ENCODE data around the gene CBY3. TPM values are rescaled to one million over a fixed set of nuclear protein-coding genes. Genes with fewer than 3 reads are reported as not detected.
"Not testable (repeated sequence)": the region's sequence is repeated elsewhere in the genome, so short reads cannot be mapped to it uniquely, and the experiment has no call there.

Gene CBY3
- total RNA-seq, 4 donors from 2014 or later: not detected

DNA sequence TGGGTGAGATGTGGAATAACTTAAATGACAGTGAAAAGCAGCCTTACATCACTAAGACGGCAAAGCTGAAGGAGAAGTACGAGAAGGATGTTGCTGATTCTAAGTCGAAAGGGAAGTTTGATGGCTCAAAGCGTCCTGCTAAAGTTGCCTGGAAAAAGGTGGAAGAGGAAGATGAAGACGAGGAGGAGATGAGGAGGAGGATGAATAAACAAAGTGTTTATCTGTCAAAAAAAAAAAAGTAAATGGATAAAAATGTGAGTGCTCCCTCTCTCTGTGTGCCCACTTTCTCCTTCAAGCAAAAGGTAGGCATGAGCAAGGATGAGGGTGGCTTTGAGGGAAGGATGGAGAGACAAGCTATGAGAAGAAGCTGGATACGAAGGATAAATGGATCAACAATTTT lies 13.7 kb upstream of the CBY3 start:
- Histone ChIP-seq H3K4me1 (peaks cover 13 to 22% (median 19%) of the 10 kb centered on the region in 4 donors), H3K4me3 (no peak overlapping the region), H3K9me3 (no peaks in the 10 kb centered on the region), H3K36me3 (no peaks in the 10 kb centered on the region), H3K27me3 (no peaks in the 10 kb centered on the region), H3K27ac (no peak overlapping the region)
- intact Hi-C loops (cut with DNase I; ENCODE audit: low total_unique reads): no loop called here
- 86 to 100% methylated on average over 1 to 6 of the region's 6 CpGs for WGBS, 2 donors (ENCODE audit: low coverage in 1 of 2)
- in situ Hi-C loops (cut with MboI; ENCODE audit: low pct_ligation_motif_present in 1 of 4, low pct_unique_long_range_greater_than_20kb in 1 of 4, low sequenced_read_pairs in 3 of 4): no loop called here
- no peak for DNase-seq
- TF ChIP-seq EP300 (IDR thresholded peaks at IDR 0.05; ENCODE audit: low read depth) (no peak), POLR2AphosphoS5 (IDR thresholded peaks at IDR 0.05) (no peak), POLR2A (IDR thresholded peaks at IDR 0.05) (no peak)
- TF ChIP-seq, protein P1, sequence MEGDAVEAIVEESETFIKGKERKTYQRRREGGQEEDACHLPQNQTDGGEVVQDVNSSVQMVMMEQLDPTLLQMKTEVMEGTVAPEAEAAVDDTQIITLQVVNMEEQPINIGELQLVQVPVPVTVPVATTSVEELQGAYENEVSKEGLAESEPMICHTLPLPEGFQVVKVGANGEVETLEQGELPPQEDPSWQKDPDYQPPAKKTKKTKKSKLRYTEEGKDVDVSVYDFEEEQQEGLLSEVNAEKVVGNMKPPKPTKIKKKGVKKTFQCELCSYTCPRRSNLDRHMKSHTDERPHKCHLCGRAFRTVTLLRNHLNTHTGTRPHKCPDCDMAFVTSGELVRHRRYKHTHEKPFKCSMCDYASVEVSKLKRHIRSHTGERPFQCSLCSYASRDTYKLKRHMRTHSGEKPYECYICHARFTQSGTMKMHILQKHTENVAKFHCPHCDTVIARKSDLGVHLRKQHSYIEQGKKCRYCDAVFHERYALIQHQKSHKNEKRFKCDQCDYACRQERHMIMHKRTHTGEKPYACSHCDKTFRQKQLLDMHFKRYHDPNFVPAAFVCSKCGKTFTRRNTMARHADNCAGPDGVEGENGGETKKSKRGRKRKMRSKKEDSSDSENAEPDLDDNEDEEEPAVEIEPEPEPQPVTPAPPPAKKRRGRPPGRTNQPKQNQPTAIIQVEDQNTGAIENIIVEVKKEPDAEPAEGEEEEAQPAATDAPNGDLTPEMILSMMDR (IDR thresholded peaks at IDR 0.05): no peak

DNA sequence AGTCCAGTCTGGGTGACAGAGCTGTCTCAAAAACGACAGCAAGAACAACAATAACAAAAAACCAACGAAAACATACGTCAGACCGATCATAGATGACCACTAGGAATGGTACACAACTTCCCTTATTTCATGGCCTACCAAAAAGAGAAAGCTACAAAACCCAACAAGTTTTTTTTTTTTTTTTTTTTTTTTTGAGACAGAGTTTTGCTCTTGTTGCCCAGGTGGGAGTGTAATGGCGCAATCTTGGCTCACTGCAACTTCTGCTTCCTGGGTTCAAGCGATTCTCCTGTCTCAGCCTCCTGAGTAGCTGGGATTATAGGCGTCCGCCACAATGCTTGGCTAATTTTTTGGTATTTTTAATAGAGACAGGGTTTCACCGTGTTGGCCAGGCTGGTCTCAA lies 8.4 kb upstream of the CBY3 start:
- H3K9me3 ChIP-seq; H3K36me3 ChIP-seq; H3K4me1 ChIP-seq; H3K4me3 ChIP-seq; H3K27ac ChIP-seq; intact Hi-C loops (cut with DNase I; ENCODE audit: low total_unique reads); H3K27me3 ChIP-seq; DNase-seq; in situ Hi-C loops (cut with MboI; ENCODE audit: low pct_ligation_motif_present in 1 of 4, low pct_unique_long_range_greater_than_20kb in 1 of 4, low sequenced_read_pairs in 3 of 4): not testable (repeated sequence)
- WGBS, 2 donors (ENCODE audit: low coverage in 1 of 2): 92 to 93% methylated on average over 8 to 9 of the region's 9 CpGs

DNA sequence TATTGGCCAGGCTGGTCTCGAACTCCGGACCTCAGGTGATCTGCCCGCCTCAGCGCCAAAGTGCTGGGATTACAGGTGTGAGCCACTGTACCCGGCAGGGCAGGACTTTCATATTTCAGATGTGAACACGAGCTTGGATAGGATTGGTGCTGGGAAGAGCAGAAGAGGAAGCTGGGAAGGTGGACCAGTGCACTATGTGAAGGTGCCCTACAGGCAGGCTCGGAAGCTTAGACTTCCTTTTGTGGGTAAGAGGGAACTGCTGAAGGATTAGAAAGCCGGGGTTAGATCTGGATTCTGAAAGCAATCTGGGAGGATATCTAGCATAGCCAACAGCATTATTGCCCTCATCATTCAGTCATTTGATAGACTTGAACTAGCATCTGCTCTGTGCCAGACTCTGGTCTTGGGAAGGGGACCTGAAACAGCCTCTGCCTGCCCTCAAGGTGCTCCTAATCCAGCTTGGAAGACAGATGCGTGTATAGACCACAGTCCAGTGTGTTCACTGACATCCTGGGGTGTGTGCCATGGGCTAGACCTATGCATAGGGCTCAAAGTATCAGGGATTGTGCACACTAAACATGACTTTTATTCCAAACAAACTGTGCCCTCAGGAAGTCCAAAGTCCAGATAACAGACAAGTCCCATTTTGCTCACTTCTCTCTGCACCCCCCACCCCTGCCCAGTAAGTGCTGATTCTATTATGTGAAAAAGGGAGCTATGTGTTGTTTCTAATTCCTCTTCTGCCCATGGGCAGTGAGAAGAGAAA lies 637 bp downstream of the CBY3 start:
- intact Hi-C loops (cut with DNase I; ENCODE audit: low total_unique reads): no loop called here
- in situ Hi-C loops (cut with MboI; ENCODE audit: low pct_ligation_motif_present in 1 of 4, low pct_unique_long_range_greater_than_20kb in 1 of 4, low sequenced_read_pairs in 3 of 4): no loop called here
- no peaks in the 10 kb centered on the region for H3K9me3 ChIP-seq
- no peaks in the 10 kb centered on the region for H3K36me3 ChIP-seq
- H3K4me1 ChIP-seq: peaks cover 5 to 26% (median 16%) of the 10 kb centered on the region in 4 donors
- H3K27me3 ChIP-seq: no peaks in the 10 kb centered on the region
- DNase-seq: no peak
- 88 to 90% methylated on average over 2 to 9 of the region's 9 CpGs for WGBS, 2 donors (ENCODE audit: low coverage in 1 of 2)
- H3K4me3 ChIP-seq: no peak overlapping the region
- TF ChIP-seq POLR2A (IDR thresholded peaks at IDR 0.05) (no peak), POLR2AphosphoS5 (IDR thresholded peaks at IDR 0.05) (no peak)
- TF ChIP-seq, protein P1 (IDR thresholded peaks at IDR 0.05): no peak
- no peak overlapping the region for H3K27ac ChIP-seq

GRCh38 chr5:179679014-179679674 lies 1.7 kb downstream of the CBY3 start:
- Histone ChIP-seq H3K27ac (peak overlapping the region; percentile 85 to 98 (median 94)), H3K4me3 (peak overlapping the region; percentile 41 to 63 (median 58)), H3K27me3 (no peaks in the 10 kb centered on the region), H3K9me3 (no peaks in the 10 kb centered on the region), H3K36me3 (no peaks in the 10 kb centered on the region), H3K4me1 (peaks cover 5 to 26% (median 16%) of the 10 kb centered on the region in 4 donors)
- TF ChIP-seq, protein P1 (IDR thresholded peaks at IDR 0.05): peak in 2 of 5 experiments; percentile 17 to 37
- peak in 1 of 3 donors; percentile 21 for TF ChIP-seq POLR2AphosphoS5 (IDR thresholded peaks at IDR 0.05)
- no peak for TF ChIP-seq POLR2A (IDR thresholded peaks at IDR 0.05)
- no peak for TF ChIP-seq EP300 (IDR thresholded peaks at IDR 0.05; ENCODE audit: low read depth)
- intact Hi-C loops (cut with DNase I; ENCODE audit: low total_unique reads): no loop called here
- DNase-seq: peak; percentile 84
- WGBS, 2 donors (ENCODE audit: low coverage in 1 of 2): 69% methylated on average over 39 of the region's 41 CpGs; no CpG with 5 or more reads in 1 of the 2 donors
- in situ Hi-C loops (cut with MboI; ENCODE audit: low pct_ligation_motif_present in 1 of 4, low pct_unique_long_range_greater_than_20kb in 1 of 4, low sequenced_read_pairs in 3 of 4): no loop called here

Data from transverse colon (tissue), 4 donors.